K562 (cell line): Measurements from ENCODE around the gene SCAMP5. TPM values are rescaled to one million over a fixed set of nuclear protein-coding genes. Genes with fewer than 3 reads are reported as not detected.
A peak's percentile ranks its signal among the peaks of the same experiment; 100 is the strongest.

Experiments used
- ASH1L ChIP-seq: fragments of 450-650 bp; IDR thresholded peaks from 2 replicates; pipeline ENCODE4 v1.6.1; 2018; ENCODE audit warnings: borderline replicate concordance, mild to moderate bottlenecking, low read depth; ENCODE audit not compliant: partially characterized antibody
- ATF1 ChIP-seq, 2 experiments: fragments of 450-650 bp in 1 of 2; IDR thresholded peaks; 2 replicates each; pipeline ENCODE4 v1.6.1; 2016; ENCODE audit warnings: missing compliant biosample characterization in 1 of 2, missing genetic modification characterization in 1 of 2
- CC2D1A ChIP-seq: fragments of 450-650 bp; IDR thresholded peaks from 2 replicates; pipeline ENCODE4 v1.6.1; 2017; ENCODE audit warnings: mild to moderate bottlenecking
- FOXJ2 ChIP-seq: fragments of 200-800 bp; sonication (Bioruptor generic); IDR thresholded peaks from 2 replicates; pipeline ENCODE4 v1.6.1; 2016; ENCODE audit warnings: missing genetic modification characterization, missing compliant biosample characterization
- FOXK2 ChIP-seq, 2 experiments: fragments of 450-650 bp; IDR thresholded peaks in 1 of 2; conservative IDR thresholded peaks in 1 of 2; 2 replicates each; pipeline ENCODE4 v1.6.1; 2016; ENCODE audit warnings: low read depth in 2 of 2, mild to moderate bottlenecking in 1 of 2
- GTF3C2 ChIP-seq: IDR thresholded peaks from 3 replicates; pipeline ENCODE4 v1.6.1; 2011; ENCODE audit warnings: borderline replicate concordance, mild to moderate bottlenecking, moderate library complexity; ENCODE audit not compliant: insufficient read length; ENCODE audit errors: extremely low read depth
- HINFP ChIP-seq: fragments of 450-650 bp; conservative IDR thresholded peaks from 2 replicates; pipeline ENCODE4 v1.6.1; 2016; ENCODE audit warnings: missing genetic modification characterization, low read depth, mild to moderate bottlenecking, control low read depth, missing compliant biosample characterization
- PURB ChIP-seq: sonication (generic); formaldehyde crosslinking; IDR thresholded peaks from 2 replicates; pipeline ENCODE4 v1.9.0; 2021; ENCODE audit warnings: low read depth, mild to moderate bottlenecking, missing genetic modification reagents
- SAFB2 ChIP-seq: fragments of 200-400 bp; formaldehyde crosslinking; IDR thresholded peaks from 2 replicates; pipeline ENCODE4 v1.6.1; 2018; ENCODE audit warnings: borderline replicate concordance, low read length, low read depth, moderate library complexity; ENCODE audit not compliant: severe bottlenecking
- SMARCA5 ChIP-seq: fragments of 450-650 bp; IDR thresholded peaks from 2 replicates; pipeline ENCODE4 v1.6.1; 2016
- STAT5A ChIP-seq: IDR thresholded peaks from 2 replicates; pipeline ENCODE4 v1.6.1; 2012; ENCODE audit warnings: low read length, inconsistent platforms, borderline replicate concordance
- U2AF1 ChIP-seq: fragments of 200-400 bp; formaldehyde crosslinking; optimal IDR thresholded peaks from 2 replicates; pipeline ENCODE3; 2017; ENCODE audit warnings: mild to moderate bottlenecking, low read depth, low read length, moderate library complexity
- XRCC5 ChIP-seq: fragments of 200-400 bp; formaldehyde crosslinking; IDR thresholded peaks from 2 replicates; pipeline ENCODE4 v1.6.1; 2017; ENCODE audit warnings: low read depth, mild to moderate bottlenecking, low read length
- ZHX1 ChIP-seq: fragments of 150-350 bp; conservative IDR thresholded peaks from 2 replicates; pipeline ENCODE4 v1.6.1; 2014; ENCODE audit warnings: low read length
- ZNF239 ChIP-seq: fragments of 250-450 bp; sonication (Bioruptor Pico); IDR thresholded peaks from 2 replicates; pipeline ENCODE4 v1.4.0; 2020; ENCODE audit warnings: mild to moderate bottlenecking
- ZNF785 ChIP-seq: fragments of 250-450 bp; sonication (Bioruptor Pico); IDR thresholded peaks from 2 replicates; pipeline ENCODE4 v1.4.0; 2020; ENCODE audit warnings: mild to moderate bottlenecking
- ZSCAN29 ChIP-seq: fragments of 450-650 bp; IDR thresholded peaks from 2 replicates; pipeline ENCODE4 v1.6.1; 2017
- ZSCAN32 ChIP-seq: fragments of 450-650 bp; formaldehyde crosslinking; IDR thresholded peaks from 2 replicates; pipeline ENCODE4 v1.4.0; 2020; ENCODE audit warnings: mild to moderate bottlenecking, moderate library complexity
- polyA plus RNA-seq, 8 experiments: library from polyadenylated mRNA; depleted of rRNA in 4 of 8; stranded (reverse) in 5 of 8; unstranded in 3 of 8; fragments of >200 nt; fragmentation: Nextera tagmentation in 2 of 8; fragmentation: Illumina TruSeq in 1 of 8; extraction: Ambion mirVana in 2 of 8; extraction: Trizol in 1 of 8; gene quantifications; 2 replicates each; pipeline versions ENCODE4 v1.2.1 to v1.2.3, GENCODE V29; 2011 to 2014; ENCODE audit warnings: inconsistent platforms in 1 of 8, missing spikeins in 1 of 8
- total RNA-seq, 7 experiments: library from RNA; depleted of rRNA in 6 of 7; stranded (reverse); fragments of >200 nt in 6 of 7; fragmentation: Illumina TruSeq in 2 of 7; extraction: Trizol in 2 of 7; gene quantifications; 2 replicates each; pipeline versions ENCODE4 v1.2.1 to v1.2.3, GENCODE V29; 2011 to 2021; ENCODE audit warnings: low replicate concordance in 1 of 7

SCAMP5 gene
- total and polyA plus RNA-seq, 9 of the 15 experiments (the other 6 are each of a cell fraction or from before 2014, with no cell fraction given) = 0.09 to 0.29 (median 0.19) TPM; not detected in 5

- TF ChIP-seq HINFP (tag) (0 out of 2 replicates have a peak, but pooled peaks have one; percentile 30), PURB (no peak), ZSCAN29 (no peak), ZSCAN32 (CRISPR knock-in tag) (no peak), SAFB2 (no peak), XRCC5 (0 out of 2 replicates have a peak, but pooled peaks have one; percentile 26), U2AF1 (no peak), ZHX1 (no peak), ZNF239 (CRISPR knock-in tag) (peak; percentile 77), FOXK2 (conservative IDR thresholded peaks at IDR 0.05 in 1 of 2, IDR thresholded peaks at IDR 0.05 in 1 of 2; ENCODE audit: low read depth in 2 of 2) (peak in 1 of 2 experiments; percentile 68; a peak in 3 of 4 replicates), STAT5A (peak; percentile 98), ZNF785 (CRISPR knock-in tag) (no peak), FOXJ2 (peak; percentile 52; the same call in 1 of the 2 replicates), ATF1 (CRISPR knock-in tag; IDR thresholded peaks at IDR 0.05) (no peak), ATF1 (tag; IDR thresholded peaks at IDR 0.05) (peak; percentile 79), CC2D1A (peak; percentile 100), ASH1L (no peak), SMARCA5 (no peak), GTF3C2 (no peak)
Observed at GRCh38 chr15:75065851-75066509, 70.6 kb downstream of the SCAMP5 start (continued).
